Heart left ventricle (tissue), 16 donors: ENCODE data around the gene RUNX3. TPM values are rescaled to one million over a fixed set of nuclear protein-coding genes. Genes with fewer than 3 reads are reported as not detected.
"Not testable (repeated sequence)": the region's sequence is repeated elsewhere in the genome, so short reads cannot be mapped to it uniquely, and the experiment has no call there.

Experiments used
- ATAC-seq, 4 donors: fragments of 200-7000 bp; cut with Tn5 transposase; one replicate each; pipeline ENCODE4 v1.9.1; 2020 to 2022; ENCODE audit warnings: moderate library complexity in 4 of 4, mild to moderate bottlenecking in 3 of 4, moderate number of reproducible peaks in 1 of 4
- DNase-seq, 5 donors: peaks; one replicate each; pipeline ENCODE4 v3.0.0-alpha.2; 2020
- H3K27ac ChIP-seq, 12 donors: fragments of 200-600 bp; sonication (generic) in 4 of 12; one replicate each; pipeline versions ENCODE4 v1.5.0 to v1.8.0; 2016 to 2022; ENCODE audit warnings: mild to moderate bottlenecking in 2 of 12
- H3K27me3 ChIP-seq, 9 donors: fragments of 200-600 bp; sonication (generic) in 2 of 9; one replicate each; pipeline versions ENCODE4 v1.5.1 to v1.8.0; 2016 to 2022; ENCODE audit warnings: mild to moderate bottlenecking in 3 of 9
- H3K36me3 ChIP-seq, 9 donors: fragments of 200-600 bp; sonication (generic) in 2 of 9; one replicate each; pipeline versions ENCODE4 v1.5.0 to v1.8.0; 2018 to 2022; ENCODE audit warnings: mild to moderate bottlenecking in 2 of 9
- H3K4me1 ChIP-seq, 12 donors: fragments of 200-600 bp; sonication (generic) in 4 of 12; one replicate each; pipeline versions ENCODE4 v1.5.0 to v1.8.0; 2016 to 2022; ENCODE audit warnings: mild to moderate bottlenecking in 3 of 12
- H3K4me3 ChIP-seq, 12 donors: fragments of 200-600 bp; sonication (generic) in 4 of 12; one replicate each; pipeline versions ENCODE4 v1.5.0 to v1.8.0; 2017 to 2022; ENCODE audit warnings: mild to moderate bottlenecking in 9 of 12, moderate library complexity in 4 of 12
- H3K9me3 ChIP-seq, 12 donors: fragments of 200-600 bp; sonication (generic) in 4 of 12; one replicate each; pipeline versions ENCODE4 v1.5.0 to v1.8.0; 2016 to 2022; ENCODE audit warnings: mild to moderate bottlenecking in 1 of 12
- CTCF ChIP-seq, 12 donors: fragments of 200-600 bp; sonication (generic) in 4 of 12; IDR thresholded peaks; one replicate each; pipeline versions ENCODE4 v1.5.0 to v1.8.0; 2018 to 2022; ENCODE audit warnings: antibody characterized with exemption in 12 of 12, mild to moderate bottlenecking in 5 of 12
- POLR2A ChIP-seq, 2 donors: fragments of 450-650 bp; IDR thresholded peaks; one replicate each; pipeline ENCODE4 v1.6.1; 2017; ENCODE audit warnings: antibody characterized with exemption in 2 of 2, mild to moderate bottlenecking in 2 of 2, moderate library complexity in 2 of 2
- WGBS, 4 donors: extraction: QIAGEN DNeasy Blood & Tissue Kit in 2 of 4; methylation state at CpG; one replicate each; pipeline versions ENCODE4 v1.1.5 to v1.1.7; 2013 to 2018; 5-methylcytosine and 5-hydroxymethylcytosine counted together
- intact Hi-C, 10 donors: fragments of 100-400 bp; cut with DNase I; formaldehyde crosslinking; loops; one replicate each; pipeline versions ENCODE4 v1.11.1 to v1.14.2; 2022
- polyA plus RNA-seq, 2 donors: library from polyadenylated mRNA; stranded (reverse); fragments of 200-250 nt; gene quantifications; one replicate each; pipeline ENCODE4 v1.2.3, GENCODE V29; 2013
- total RNA-seq, 9 donors: library from RNA; depleted of rRNA in 2 of 9; stranded (reverse); fragments of >200 nt in 2 of 9; fragmentation: NEBNext Ultra II Directional in 3 of 9; extraction: Animal tissue kit (Norgen Biotek cat#: 25700) in 3 of 9; gene quantifications; one replicate each; pipeline versions ENCODE4 v1.1.0 to v1.2.4, GENCODE V29; 2016 to 2023
- donor health status: ischemic (EF 13 %, LVEDD 7.1; RV severe dilation, severe dysfunction).
- donor health status: healthy with polysubstance abuse.
- donor health status: DM: no; HTN: yes; CAD: no.
- donor health status: DM: no; HTN: no; CAD: no.
- donor health status: ischemic (EF 25% LVEDD 6.9; RV normal size, moderate dysfunction).
- donor health status: ischemic (EF 25% LVEDD 5.7; RV mildly dilated, moderate dysfunction).
- donor health status: healthy.
- donor health status: DM: yes; HTN: yes; CAD: no.
- donor health status: ischemic (EF 35%, LVEDD 5.7; RV mildly dilated, moderate dysfunction).
- donor health status: nonischemic (EF 11% LVEDD 7.7; RV severe dilation, severe dysfunction).
- donor health status: DM: yes; HTN: yes; CAD: no.
- donor health status: PGD.
- donor health status: ischemic (EF 29% LVEDD 5.4; RV normal size, mild dysfunction).
- donor health status: nonischemic (EF 23%, LVEDD 6.1; RV moderate dilation, normal function).

The RUNX3 gene
- total and polyA plus RNA-seq, 11 donors: 0.21 to 8.7 (median 0.38) TPM

GRCh38 chr1:24892188-24893153 is 37.6 kb downstream of the RUNX3 start:
- no peak for TF ChIP-seq POLR2A (IDR thresholded peaks at IDR 0.05)
- no peak for TF ChIP-seq CTCF (IDR thresholded peaks at IDR 0.05)
- intact Hi-C loops: no loop called here
- 73 to 86% (median 80%) methylated on average over 1 of the region's 1 CpG for WGBS, 4 donors
- peak in 1 of 5 donors; percentile 1 for DNase-seq
- Histone ChIP-seq H3K27ac (no peak overlapping the region), H3K27me3 (peaks cover 0 to 11% (median 0%) of the 10 kb centered on the region in 9 donors), H3K9me3 (peaks cover 0 to 13% (median 0%) of the 10 kb centered on the region in 12 donors), H3K4me1 (no peaks in the 10 kb centered on the region), H3K36me3 (no peaks in the 10 kb centered on the region), H3K4me3 (no peak overlapping the region)
- ATAC-seq: no peak

GRCh38 chr1:24891367-24891766 is 38.7 kb downstream of the RUNX3 start:
- H3K4me3 ChIP-seq, H3K4me1 ChIP-seq, H3K36me3 ChIP-seq, ATAC-seq, DNase-seq, intact Hi-C loops, H3K27ac ChIP-seq: not testable (repeated sequence)
- Histone ChIP-seq H3K9me3 (peaks cover 0 to 13% (median 0%) of the 10 kb centered on the region in 12 donors), H3K27me3 (peaks cover 0 to 11% (median 0%) of the 10 kb centered on the region in 9 donors)
- 44 to 60% (median 47%) methylated on average over 1 of the region's 1 CpG for WGBS, 4 donors

GRCh38 chr1:24890887-24891286 is 39.2 kb downstream of the RUNX3 start:
- 76 to 87% (median 82%) methylated on average over 2 of the region's 2 CpGs for WGBS, 4 donors
- DNase-seq (peak in 1 of 5 donors; percentile 2), ATAC-seq (no peak)
- Histone ChIP-seq H3K36me3 (no peaks in the 10 kb centered on the region), H3K27ac (no peak overlapping the region), H3K9me3 (peaks cover 0 to 13% (median 0%) of the 10 kb centered on the region in 12 donors), H3K27me3 (peaks cover 0 to 11% (median 0%) of the 10 kb centered on the region in 9 donors), H3K4me1 (no peaks in the 10 kb centered on the region), H3K4me3 (no peak overlapping the region)
- no peak for TF ChIP-seq CTCF (IDR thresholded peaks at IDR 0.05)
- no peak for TF ChIP-seq POLR2A (IDR thresholded peaks at IDR 0.05)
- intact Hi-C loops: no loop called here

GRCh38 chr1:24888971-24889676 is 41.0 kb downstream of the RUNX3 start:
- no peak for TF ChIP-seq POLR2A (IDR thresholded peaks at IDR 0.05)
- peaks cover 0 to 11% (median 0%) of the 10 kb centered on the region in 9 donors for H3K27me3 ChIP-seq
- DNase-seq (no peak), ATAC-seq (no peak)
- no peaks in the 10 kb centered on the region for H3K36me3 ChIP-seq
- peaks cover 0 to 13% (median 0%) of the 10 kb centered on the region in 12 donors for H3K9me3 ChIP-seq
- 82 to 84% (median 83%) methylated on average over 4 of the region's 4 CpGs for WGBS, 4 donors
- H3K4me3 ChIP-seq: no peak overlapping the region
- H3K4me1 ChIP-seq: no peaks in the 10 kb centered on the region
- intact Hi-C loops: no loop called here
- no peak overlapping the region for H3K27ac ChIP-seq
